CD4-positive, alpha-beta T cell treated with Interleukin-4 for 1 hour (primary cell): Measurements from ENCODE around the gene SIVA1.

Source experiments
- DNase-seq, 2 donors: peaks; one replicate each; pipeline ENCODE4 v3.0.0-alpha.2; 2020 to 2022

The SIVA1 gene

GRCh38 chr14:104771918-104772706 is 19.2 kb downstream of the SIVA1 start:
- DNase-seq, result no peak

DNA sequence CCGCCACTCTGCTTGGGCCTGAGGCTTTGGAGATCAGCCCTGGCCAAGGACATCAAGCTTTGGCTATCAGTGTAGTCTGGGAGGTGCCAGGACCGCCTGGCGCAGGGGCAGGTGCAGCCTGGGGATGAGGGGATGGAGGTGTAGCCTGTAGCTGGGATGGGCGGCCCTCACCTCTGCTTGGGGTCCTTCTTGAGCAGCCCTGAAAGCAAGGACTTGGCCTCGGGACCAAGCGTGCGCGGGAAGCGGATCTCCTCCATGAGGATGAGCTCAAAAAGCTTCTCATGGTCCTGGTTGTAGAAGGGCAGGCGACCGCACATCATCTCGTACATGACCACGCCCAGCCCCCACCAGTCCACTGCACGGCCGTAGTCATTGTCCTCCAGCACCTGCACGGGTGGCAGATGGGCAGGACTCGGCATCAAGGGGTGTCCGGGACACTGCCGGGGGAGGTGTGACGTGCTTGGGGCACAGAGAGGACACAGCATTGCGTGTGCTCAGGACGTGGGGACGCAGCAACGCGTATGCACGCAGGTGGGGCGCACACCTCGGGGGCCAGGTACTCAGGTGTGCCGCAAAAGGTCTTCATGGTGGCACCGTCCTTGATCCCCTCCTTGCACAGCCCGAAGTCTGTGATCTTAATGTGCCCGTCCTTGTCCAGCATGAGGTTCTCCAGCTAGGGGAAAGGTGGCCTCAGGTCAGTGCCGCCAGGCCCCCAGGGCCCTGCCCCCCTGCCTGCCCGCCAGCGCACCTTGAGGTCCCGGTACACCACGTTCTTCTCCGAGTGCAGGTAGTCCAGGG is 20.0 kb downstream of the SIVA1 start:
- no peak for DNase-seq

DNA sequence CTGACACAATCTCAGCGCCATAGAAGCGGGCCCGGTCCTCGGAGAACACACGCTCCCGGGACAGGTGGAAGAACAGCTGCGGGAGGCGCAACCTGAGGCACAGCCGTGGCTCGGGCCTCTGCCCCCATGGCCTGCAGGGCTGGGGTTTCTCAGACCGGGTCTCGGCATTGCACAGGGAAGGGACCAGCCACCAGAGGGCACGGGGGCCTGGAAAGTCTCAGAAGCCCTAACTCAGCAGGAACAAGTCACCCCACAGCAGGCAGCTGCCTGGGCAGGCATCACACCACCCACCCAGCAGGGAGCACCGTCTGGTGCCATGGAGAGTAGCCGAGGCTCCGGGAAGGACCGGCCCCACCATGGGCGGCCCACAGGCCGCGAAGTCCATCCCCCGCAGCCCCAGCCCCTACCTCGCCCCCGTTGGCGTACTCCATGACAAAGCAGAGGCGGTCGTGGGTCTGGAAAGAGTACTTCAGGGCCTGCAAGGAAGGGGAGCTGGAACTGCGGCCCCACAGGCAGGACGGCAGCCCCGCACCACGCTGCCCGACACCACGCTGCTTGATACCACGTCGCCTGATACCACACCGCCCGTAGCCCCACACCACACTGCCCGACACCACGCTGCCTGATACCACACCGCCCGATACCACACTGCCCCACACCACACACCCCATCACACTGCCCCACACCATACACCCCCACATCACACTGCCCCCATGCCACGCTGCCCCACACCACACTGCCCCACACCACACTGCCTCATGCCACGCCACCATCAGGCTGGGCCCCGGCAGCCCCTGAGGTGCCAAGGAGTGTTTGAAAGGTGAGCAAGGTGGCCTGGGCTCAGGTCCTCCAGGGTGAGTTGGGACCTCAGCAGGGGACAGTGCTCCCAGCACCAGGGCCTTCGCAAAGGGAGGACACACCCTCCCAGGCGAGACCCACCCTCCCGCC is 20.8 kb downstream of the SIVA1 start:
- no peak for DNase-seq

DNA sequence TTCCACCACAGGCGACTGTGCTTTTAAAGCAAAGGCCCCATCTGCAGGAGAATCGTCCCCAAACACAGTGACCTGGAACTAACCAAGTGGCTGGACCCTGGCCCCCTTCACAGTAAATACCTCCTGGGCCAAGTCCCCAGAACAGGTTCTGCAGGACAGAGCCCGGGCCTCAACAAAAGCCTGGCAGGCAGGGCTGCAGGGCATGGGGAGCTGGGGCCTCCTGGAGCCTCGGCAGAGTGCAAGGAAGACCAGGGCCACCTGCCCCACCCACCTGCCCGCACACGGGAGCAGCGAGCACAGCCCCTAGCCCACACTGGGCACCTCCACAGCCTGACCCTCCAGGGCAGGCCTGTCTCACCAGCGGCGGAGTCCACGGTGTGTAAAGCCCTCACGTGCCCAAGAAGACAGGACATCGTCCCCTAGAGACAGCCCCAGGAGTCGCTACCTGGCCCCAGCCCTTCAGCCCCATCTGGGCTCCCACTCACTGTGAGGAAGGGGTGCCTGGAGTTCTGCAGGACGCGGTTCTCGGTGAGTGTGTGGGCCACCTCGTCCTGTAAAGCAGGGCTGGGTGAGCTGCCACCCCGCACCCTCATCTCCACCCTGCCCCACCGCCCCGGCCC is 21.6 kb downstream of the SIVA1 start:
- DNase-seq, result no peak

DNA sequence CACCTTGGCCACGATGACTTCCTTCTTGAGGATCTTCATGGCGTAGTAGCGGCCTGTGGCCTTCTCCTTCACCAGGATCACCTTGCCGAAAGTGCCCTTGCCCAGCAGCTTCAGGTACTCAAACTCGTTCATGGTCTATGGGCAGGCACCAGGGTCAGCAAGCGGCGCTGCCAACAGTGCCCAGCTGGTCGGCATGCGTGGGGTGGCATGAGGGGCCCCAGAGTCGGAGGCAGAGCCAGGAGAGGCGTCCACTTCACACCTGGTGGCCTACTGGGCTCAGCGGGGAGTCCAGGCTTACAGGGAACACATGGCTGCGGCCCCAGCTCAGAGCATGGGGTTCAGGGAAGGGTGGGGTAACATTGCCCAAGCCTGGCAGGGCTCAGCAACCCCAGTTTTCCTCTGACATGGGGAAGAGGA is 22.1 kb downstream of the SIVA1 start:
- no peak for DNase-seq

GRCh38 chr14:104776481-104776880 is 23.5 kb downstream of the SIVA1 start:
- DNase-seq, result no peak

DNA sequence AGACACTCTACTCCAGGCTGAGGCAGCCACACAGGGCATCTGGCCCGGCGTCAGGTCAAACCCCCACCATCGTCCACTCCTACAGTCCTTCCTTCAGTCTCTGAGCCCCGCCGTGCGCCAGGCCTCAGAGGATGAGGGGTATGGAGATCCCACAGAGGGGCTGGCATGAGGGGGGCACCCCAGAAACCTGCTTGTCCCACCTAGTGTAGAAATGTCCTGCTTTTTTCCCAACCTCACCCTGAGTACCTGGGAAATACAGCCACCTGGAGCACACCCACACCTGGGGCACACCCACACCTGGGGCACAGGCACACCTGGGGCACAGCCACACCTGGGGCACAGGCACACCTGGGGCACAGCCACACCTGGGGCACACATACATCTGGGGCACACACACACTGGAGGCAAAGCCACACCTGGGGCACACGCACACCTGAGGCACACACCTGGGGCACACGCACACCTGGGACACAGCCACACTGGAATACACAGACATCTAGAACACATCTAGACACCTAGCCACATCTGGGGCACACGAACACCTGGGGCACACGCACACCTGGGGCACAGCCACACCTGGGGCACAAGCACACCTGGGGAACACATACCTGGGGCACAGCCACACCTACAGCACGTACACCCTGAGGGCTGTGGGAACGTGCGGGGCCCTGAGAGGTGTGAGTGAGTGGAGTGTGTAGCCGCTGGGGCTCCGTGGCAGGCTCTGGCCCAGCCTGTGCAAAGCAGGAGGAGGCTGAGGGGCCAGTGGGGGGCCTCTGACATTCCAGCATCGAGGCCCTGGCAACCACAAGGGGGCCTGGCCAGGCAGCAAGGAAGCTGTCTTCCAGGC is 24.2 kb downstream of the SIVA1 start:
- no peak for DNase-seq

- no peak for DNase-seq
Observed at GRCh38 chr14:104777808-104778249, 24.9 kb downstream of the SIVA1 start.

DNA sequence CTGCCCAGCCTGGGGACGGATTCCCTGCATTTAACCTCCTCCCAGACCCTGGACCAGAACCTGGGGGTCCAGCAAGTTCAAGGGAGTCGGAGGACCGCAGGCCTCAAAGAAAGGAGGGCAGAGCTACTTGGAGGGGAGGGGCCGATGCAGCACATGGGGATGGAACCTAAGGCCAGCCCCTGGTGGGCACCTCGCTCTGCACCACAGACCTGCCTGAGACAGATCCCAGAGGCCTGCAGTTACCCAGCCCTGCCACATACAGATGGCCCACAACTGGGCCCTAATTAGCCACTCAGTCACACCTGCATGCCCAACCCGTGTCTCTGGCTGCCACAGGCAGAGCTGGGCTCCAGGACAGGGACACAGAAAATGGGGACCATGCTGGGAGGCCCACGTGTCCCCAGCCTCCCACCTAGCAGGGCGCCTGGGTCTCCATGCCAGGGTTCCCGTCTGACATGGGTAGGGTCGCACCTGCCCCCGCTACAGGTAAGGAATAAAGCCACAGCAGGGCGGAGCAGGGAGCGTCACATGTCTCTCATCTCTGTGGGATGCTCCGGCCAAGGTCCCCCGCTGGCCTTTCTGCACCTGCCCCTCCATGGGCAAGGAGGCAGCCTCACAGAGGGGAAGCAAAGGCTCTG is 25.9 kb downstream of the SIVA1 start:
- DNase-seq, result no peak

DNA sequence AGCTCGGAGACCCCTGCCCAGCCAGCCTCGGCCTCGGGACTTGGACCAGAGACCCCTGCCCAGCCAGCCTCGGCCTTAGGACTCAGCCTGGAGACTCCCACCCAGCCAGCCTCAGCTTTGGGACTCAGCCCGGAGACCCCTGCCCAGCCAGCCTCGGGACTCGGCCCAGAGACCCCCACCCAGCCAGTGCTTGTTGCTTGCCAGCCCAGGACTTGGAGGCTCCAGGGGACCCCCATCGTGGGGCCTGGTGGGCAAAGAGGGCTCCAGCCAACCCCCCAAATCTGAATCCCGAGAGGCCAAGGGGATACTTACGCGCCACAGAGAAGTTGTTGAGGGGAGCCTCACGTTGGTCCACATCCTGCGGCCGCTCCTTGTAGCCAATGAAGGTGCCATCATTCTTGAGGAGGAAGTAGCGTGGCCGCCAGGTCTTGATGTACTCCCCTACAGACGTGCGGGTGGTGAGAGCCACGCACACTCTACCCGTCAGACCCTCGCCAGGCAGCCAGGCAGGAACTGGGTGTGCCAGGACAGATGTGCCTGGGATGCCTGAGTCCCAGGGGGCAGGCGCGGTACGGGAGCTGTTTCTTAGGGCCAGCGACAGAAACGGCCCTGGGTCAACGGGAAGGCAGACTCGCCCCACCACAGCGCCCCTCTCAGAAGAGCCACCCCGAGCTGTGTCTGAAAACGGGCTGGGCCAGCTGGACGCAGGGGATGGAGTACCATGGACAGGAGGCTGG is 27.0 kb downstream of the SIVA1 start:
- DNase-seq, result no peak

GRCh38 chr14:104780513-104781030 is 27.6 kb downstream of the SIVA1 start:
- DNase-seq, result no peak

DNA sequence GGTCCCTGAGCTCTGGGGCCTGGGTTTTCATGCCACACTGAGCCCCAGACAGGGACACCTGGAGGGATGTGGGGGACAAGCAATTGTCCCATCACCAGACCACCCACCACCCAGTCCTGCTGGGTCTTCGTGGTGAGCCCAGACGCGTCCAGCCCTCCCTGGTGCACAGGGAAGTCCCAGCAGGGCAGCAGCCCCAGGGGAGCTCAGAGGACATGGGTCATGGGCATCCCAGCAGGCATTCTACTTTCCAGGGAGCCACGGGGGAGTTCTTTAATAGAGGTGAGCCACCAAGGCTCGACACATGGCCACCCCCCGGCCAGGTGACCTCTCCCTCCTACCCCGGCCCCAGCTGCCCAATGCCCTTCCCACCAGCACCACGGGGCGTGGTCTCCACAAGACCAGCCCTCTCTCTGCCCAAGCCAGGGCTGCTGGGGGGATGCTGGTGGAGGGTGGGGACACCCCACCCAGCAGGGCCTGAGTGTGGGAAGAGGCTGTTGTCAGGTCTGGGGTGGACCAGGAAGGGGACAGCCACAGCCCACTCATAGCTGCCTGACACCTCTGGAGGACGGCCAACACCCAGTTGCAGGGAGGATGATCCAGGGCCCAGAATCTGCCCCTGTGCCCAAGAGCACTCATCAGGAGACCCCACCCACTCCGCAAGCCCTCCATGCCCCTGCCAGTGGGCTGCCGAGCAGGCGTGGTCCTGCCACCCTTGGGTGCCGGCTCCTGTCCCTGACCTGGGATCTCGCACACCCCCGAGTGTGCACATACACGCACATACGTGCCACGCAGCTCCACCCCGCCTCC is 28.5 kb downstream of the SIVA1 start:
- DNase-seq, result no peak

DNA sequence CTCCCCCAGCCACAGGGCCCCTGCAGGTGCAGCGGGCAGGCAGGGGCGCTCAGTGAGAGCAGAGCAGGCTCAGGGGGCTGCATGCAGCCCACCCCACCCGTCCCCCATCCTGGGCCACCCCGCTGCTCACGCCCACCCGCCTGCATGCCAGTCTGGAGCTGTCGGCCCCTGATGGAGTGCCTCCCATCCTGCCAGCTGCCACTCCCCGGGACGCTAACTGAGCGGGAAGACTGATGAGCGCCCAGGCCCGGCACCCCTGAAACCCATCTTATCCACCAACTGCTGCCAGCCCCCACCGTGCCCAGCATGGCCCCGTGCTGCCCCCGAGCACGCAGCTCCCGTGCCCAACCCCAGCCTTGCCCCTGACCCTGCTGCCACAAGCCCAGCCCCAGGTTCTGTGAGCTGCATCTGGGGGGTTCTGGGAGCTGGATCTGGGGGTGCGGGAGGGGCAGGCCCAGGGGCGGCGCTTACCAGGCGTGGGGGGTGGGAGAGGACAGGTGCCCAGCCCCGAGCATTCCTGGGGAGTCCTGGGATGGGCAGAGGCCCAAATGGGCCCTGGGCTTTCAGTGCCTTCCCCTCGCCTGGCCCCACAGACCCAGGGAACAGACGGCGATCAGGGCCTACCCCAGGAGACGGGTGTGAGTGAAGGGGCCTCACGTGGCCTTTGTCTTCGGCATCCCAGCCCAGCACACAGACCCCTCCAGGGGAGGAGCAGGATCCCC is 29.3 kb downstream of the SIVA1 start:
- DNase-seq, result no peak

- DNase-seq, result no peak
Observed at GRCh38 chr14:104782808-104783139, 29.8 kb downstream of the SIVA1 start.

- DNase-seq, result no peak
Observed at GRCh38 chr14:104783484-104784217, 30.7 kb downstream of the SIVA1 start.

- no peak for DNase-seq
Observed at GRCh38 chr14:104784218-104784568, 31.2 kb downstream of the SIVA1 start.

- no peak for DNase-seq
Observed at GRCh38 chr14:104784846-104785707, 32.1 kb downstream of the SIVA1 start.
